Ovary (tissue), 9 donors: ENCODE measurements around the gene LRP2. TPM values are rescaled to one million over a fixed set of nuclear protein-coding genes. Genes with fewer than 3 reads are reported as not detected.

Source experiments
- DNase-seq, 5 donors: peaks; one replicate each; pipeline ENCODE4 v3.0.0-alpha.2; 2019 to 2020
- H3K27ac ChIP-seq, 2 donors: fragments of 200-600 bp; one replicate each; pipeline versions ENCODE4 v1.5.1 to v1.8.0; 2019 to 2022
- H3K27me3 ChIP-seq: fragments of 200-600 bp; one replicate; pipeline ENCODE4 v1.8.0; 2022
- H3K36me3 ChIP-seq: fragments of 200-600 bp; sonication (generic); one replicate; pipeline ENCODE4 v1.5.1; 2019
- H3K4me1 ChIP-seq: one replicate; pipeline ENCODE4 v1.8.1; 2013; ENCODE audit warnings: mild to moderate bottlenecking, moderate library complexity; ENCODE audit not compliant: insufficient read depth
- H3K4me3 ChIP-seq: fragments of 200-600 bp; sonication (generic); one replicate; pipeline ENCODE4 v1.5.1; 2017
- H3K9me3 ChIP-seq, 2 donors: fragments of 200-600 bp in 1 of 2; sonication (generic) in 1 of 2; one replicate each; pipeline versions ENCODE4 v1.5.1 to v1.8.1; 2013 to 2019; ENCODE audit warnings: mild to moderate bottlenecking in 1 of 2, moderate library complexity in 1 of 2
- EP300 ChIP-seq: sonication (generic); formaldehyde crosslinking; IDR thresholded peaks from one replicate; pipeline ENCODE4 v1.6.1; 2017; ENCODE audit warnings: antibody characterized with exemption
- POLR2A ChIP-seq: fragments of 450-650 bp; IDR thresholded peaks from one replicate; pipeline ENCODE4 v1.6.1; 2017; ENCODE audit warnings: antibody characterized with exemption, mild to moderate bottlenecking, moderate library complexity
- WGBS, 3 donors: extraction: QIAGEN DNeasy Blood & Tissue Kit in 1 of 3; methylation state at CpG; one replicate each; pipeline versions ENCODE4 v1.1.5 to v1.1.7; 2013 to 2017; 5-methylcytosine and 5-hydroxymethylcytosine counted together
- intact Hi-C, 4 donors: fragments of 100-400 bp; cut with DNase I; formaldehyde crosslinking; loops; one replicate each; pipeline versions ENCODE4 v1.11.0 to v1.15.1; 2022 to 2023
- polyA plus RNA-seq, 2 donors: library from polyadenylated mRNA; stranded (reverse); fragments of 200-250 nt in 1 of 2; fragments of 350-450 nt in 1 of 2; fragmentation: Illumina TruSeq in 1 of 2; extraction: RNeasy Lipid Tissue Mini Kit (QIAGEN cat#74804) in 1 of 2; gene quantifications; one replicate each; pipeline ENCODE4 v1.2.3, GENCODE V29; 2013 to 2014
- total RNA-seq, 7 donors: library from RNA; depleted of rRNA in 2 of 7; stranded (reverse); fragments of >200 nt in 2 of 7; fragmentation: NEBNext Ultra II Directional in 3 of 7; extraction: Animal tissue kit (Norgen Biotek cat#: 25700) in 3 of 7; gene quantifications; one replicate each; pipeline versions ENCODE4 v1.1.0 to v1.2.4, GENCODE V29; 2016 to 2023
- TF ChIP-seq, protein P1 (sequence below), 3 donors: fragments of 450-650 bp in 2 of 3; fragments of 200-600 bp in 1 of 3; IDR thresholded peaks; one replicate each; pipeline versions ENCODE4 v1.5.1 to v1.8.0; 2016 to 2022; ENCODE audit warnings: antibody characterized with exemption in 3 of 3, mild to moderate bottlenecking in 1 of 3
- donor health status: DM: no; HTN: no; CAD: no; lungs with moderate emphysema.
- donor health status: DM: no; HTN: no; CAD: no.
- donor health status: Bipolar disorder and iron deficiency.
- donor health status: DM: yes; HTN: yes; CAD: no.
- donor health status: DM: no; HTN: no; CAD: no.
- donor health status: DM: yes; HTN: yes; CAD: no.

The LRP2 gene
- total and polyA plus RNA-seq, 9 donors: 0.01 to 13.4 (median 0.24) TPM

DNA sequence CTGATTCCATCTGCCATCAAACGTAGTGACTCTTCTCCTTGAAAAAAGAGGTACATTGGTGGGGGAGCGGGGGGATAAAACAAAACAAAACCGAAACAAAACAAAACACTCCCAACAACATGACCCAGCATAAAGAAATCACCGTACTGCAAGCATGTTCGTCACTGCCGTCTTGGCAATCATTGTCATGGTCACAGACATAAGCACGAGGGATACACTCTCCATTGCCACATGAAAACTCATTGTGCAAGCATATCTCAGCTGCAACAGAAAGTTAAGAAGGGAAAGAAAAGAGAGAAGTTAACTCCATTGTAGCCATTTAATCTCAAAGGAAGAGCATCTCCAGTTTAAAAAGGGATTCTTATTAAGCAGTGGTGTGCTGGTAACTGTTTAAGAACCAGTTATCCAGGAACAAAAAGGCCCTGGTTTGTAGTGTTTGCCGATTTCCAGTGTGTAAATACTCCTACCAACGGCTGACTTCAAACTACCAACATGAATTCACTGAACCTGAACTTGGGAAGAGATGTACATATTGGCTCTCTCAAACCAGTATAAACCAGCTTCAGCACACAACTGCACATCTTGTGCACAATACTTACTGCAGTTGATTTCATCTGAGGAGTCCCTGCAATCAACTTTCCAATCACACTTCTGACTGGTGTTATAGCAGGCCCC lies 68.2 kb downstream of the LRP2 start:
- 68 to 84% (median 78%) methylated on average over 9 of the region's 9 CpGs for WGBS, 3 donors

DNA sequence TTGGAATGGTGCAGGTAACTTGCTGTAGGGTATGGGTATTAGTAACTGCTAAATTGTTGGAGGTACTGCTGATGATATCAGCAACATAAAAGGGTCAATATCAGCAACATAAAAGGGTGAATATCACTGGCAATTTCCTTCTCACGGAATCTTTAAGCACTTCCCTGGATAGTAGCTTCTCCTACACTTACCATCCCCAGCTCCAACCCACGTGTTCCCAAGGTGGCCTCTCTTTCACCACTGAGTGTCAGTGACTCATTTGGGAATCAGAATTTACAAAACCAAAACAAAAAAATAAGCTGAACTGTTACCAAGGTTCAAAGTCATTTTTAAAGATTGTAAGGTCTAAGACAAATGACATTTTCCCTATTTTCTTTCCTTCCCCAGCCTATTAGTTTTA lies 70.8 kb downstream of the LRP2 start:
- Histone ChIP-seq H3K9me3 (no peaks in the 10 kb centered on the region), H3K27ac (no peak overlapping the region), H3K4me3 (no peak overlapping the region), H3K27me3 (no peaks in the 10 kb centered on the region), H3K36me3 (no peaks in the 10 kb centered on the region), H3K4me1 (no peaks in the 10 kb centered on the region)
- intact Hi-C loops: no loop called here
- TF ChIP-seq EP300 (no peak), POLR2A (no peak)
- TF ChIP-seq, protein P1, sequence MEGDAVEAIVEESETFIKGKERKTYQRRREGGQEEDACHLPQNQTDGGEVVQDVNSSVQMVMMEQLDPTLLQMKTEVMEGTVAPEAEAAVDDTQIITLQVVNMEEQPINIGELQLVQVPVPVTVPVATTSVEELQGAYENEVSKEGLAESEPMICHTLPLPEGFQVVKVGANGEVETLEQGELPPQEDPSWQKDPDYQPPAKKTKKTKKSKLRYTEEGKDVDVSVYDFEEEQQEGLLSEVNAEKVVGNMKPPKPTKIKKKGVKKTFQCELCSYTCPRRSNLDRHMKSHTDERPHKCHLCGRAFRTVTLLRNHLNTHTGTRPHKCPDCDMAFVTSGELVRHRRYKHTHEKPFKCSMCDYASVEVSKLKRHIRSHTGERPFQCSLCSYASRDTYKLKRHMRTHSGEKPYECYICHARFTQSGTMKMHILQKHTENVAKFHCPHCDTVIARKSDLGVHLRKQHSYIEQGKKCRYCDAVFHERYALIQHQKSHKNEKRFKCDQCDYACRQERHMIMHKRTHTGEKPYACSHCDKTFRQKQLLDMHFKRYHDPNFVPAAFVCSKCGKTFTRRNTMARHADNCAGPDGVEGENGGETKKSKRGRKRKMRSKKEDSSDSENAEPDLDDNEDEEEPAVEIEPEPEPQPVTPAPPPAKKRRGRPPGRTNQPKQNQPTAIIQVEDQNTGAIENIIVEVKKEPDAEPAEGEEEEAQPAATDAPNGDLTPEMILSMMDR (IDR thresholded peaks at IDR 0.05): no peak
- DNase-seq: no peak
- WGBS, 3 donors: 27 to 38% (median 31%) methylated on average over 2 of the region's 2 CpGs

More for the DNA sequence above, 68.2 kb downstream of the LRP2 start:
- no peak for DNase-seq
- Histone ChIP-seq H3K27me3 (no peaks in the 10 kb centered on the region), H3K4me3 (no peak overlapping the region), H3K4me1 (no peaks in the 10 kb centered on the region), H3K27ac (no peak overlapping the region), H3K36me3 (no peaks in the 10 kb centered on the region), H3K9me3 (no peaks in the 10 kb centered on the region)
- TF ChIP-seq, protein P1 (IDR thresholded peaks at IDR 0.05): no peak
- no peak for TF ChIP-seq POLR2A
- intact Hi-C loops: no loop called here

DNA sequence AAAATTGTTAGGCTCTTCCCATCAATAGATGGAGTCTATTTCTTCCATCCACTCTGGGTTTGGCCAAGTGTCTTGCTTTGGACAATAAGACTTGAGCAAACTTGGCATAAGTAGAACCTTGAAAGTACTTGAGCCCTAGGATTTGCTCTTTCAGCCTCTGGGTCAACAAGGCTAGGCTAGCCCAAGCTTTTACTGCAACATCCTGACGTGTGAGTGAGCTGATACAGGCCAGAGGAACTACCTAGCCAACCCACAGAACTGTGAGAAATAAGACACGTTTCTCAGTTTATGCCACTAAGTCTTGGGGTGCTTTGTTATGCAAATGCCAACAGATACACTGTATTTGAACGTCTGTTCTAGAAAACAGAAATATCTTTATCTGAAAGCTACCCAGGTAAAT lies 71.9 kb downstream of the LRP2 start:
- Histone ChIP-seq H3K27ac (no peak overlapping the region), H3K36me3 (no peaks in the 10 kb centered on the region), H3K4me3 (no peak overlapping the region), H3K9me3 (no peaks in the 10 kb centered on the region), H3K4me1 (no peaks in the 10 kb centered on the region), H3K27me3 (no peaks in the 10 kb centered on the region)
- TF ChIP-seq, protein P1 (IDR thresholded peaks at IDR 0.05): no peak
- TF ChIP-seq EP300 (no peak), POLR2A (no peak)
- intact Hi-C loops: no loop called here
- no peak for DNase-seq
- 43 to 53% (median 44%) methylated on average over 3 of the region's 3 CpGs for WGBS, 3 donors

DNA sequence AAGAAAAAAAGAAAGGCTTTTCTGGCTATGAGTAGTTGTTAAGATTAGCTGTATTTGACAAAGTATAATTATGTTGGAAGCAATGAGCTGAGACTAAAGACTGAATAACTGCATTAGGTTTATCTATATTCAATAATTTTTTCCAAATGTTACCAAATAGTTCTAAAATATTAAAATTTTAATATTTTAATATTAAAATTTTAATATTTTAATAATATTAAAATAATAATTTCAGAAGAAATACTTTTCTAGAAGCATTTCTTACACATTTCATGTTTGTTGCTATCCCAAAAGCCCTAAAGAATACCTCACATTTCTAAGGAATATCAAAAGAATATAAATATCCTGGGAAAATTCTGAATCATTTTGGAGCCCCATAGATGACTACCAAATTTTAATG lies 74.7 kb downstream of the LRP2 start:
- H3K27ac ChIP-seq: no peak overlapping the region
- H3K36me3 ChIP-seq: no peaks in the 10 kb centered on the region
- TF ChIP-seq, protein P1 (IDR thresholded peaks at IDR 0.05): no peak
- TF ChIP-seq EP300 (no peak), POLR2A (no peak)
- intact Hi-C loops: no loop called here
- no peaks in the 10 kb centered on the region for H3K9me3 ChIP-seq
- H3K4me3 ChIP-seq: no peak overlapping the region
- no peaks in the 10 kb centered on the region for H3K4me1 ChIP-seq
- DNase-seq: no peak
- H3K27me3 ChIP-seq: no peaks in the 10 kb centered on the region
